ENCODE data around the gene TMEM63A.

GRCh38 chr1:225865514-225865913 lies 16.7 kb downstream of the TMEM63A start:
- TF ChIP-seq CTCF (IDR thresholded peaks at IDR 0.05) (no peak), REST (IDR thresholded peaks at IDR 0.05; ENCODE audit: insufficient read depth in 1 of 2, low read depth in 2 of 2, low read length in 1 of 2) (no peak), POLR2AphosphoS5 (IDR thresholded peaks at IDR 0.05; ENCODE audit: low read depth, low read length) (no peak), SIN3A (IDR thresholded peaks at IDR 0.05; ENCODE audit: borderline replicate concordance, insufficient read depth, low read depth, low read length) (no peak)

Data from Panc1 (cell line).